HEK293T (cell line): ENCODE data around the gene CCND2.

Source experiments
- ARNT ChIP-seq: fragments of 450-650 bp; IDR thresholded peaks from 2 replicates; pipeline ENCODE4 v1.6.1; 2017; ENCODE audit warnings: mild to moderate bottlenecking
- BHLHE40 ChIP-seq: fragments of 450-650 bp; IDR thresholded peaks from 2 replicates; pipeline ENCODE4 v1.6.1; 2016; ENCODE audit warnings: mild to moderate bottlenecking, moderate library complexity, borderline replicate concordance
- CTBP1 ChIP-seq: fragments of 450-650 bp; IDR thresholded peaks from 2 replicates; pipeline ENCODE4 v1.6.1; 2016; ENCODE audit warnings: borderline replicate concordance
- ELF4 ChIP-seq: fragments of 450-650 bp; IDR thresholded peaks from 2 replicates; pipeline ENCODE4 v1.6.1; 2017; ENCODE audit warnings: antibody characterized with exemption
- FOXA1 ChIP-seq: fragments of 450-650 bp; IDR thresholded peaks from 2 replicates; pipeline ENCODE4 v1.6.1; 2016; ENCODE audit warnings: mild to moderate bottlenecking
- FOXK2 ChIP-seq: fragments of 450-650 bp; IDR thresholded peaks from 2 replicates; pipeline ENCODE4 v1.6.1; 2016; ENCODE audit warnings: mild to moderate bottlenecking
- FOXM1 ChIP-seq: fragments of 450-650 bp; IDR thresholded peaks from 2 replicates; pipeline ENCODE4 v1.6.1; 2017; ENCODE audit warnings: mild to moderate bottlenecking, borderline replicate concordance
- HDGF ChIP-seq: fragments of 450-650 bp; IDR thresholded peaks from 2 replicates; pipeline ENCODE4 v1.6.1; 2017; ENCODE audit warnings: antibody characterized with exemption, borderline replicate concordance
- PKNOX1 ChIP-seq: fragments of 450-650 bp; IDR thresholded peaks from 2 replicates; pipeline ENCODE4 v1.6.1; 2016
- SP1 ChIP-seq: fragments of 450-650 bp; IDR thresholded peaks from 2 replicates; pipeline ENCODE4 v1.6.1; 2017
- SUZ12 ChIP-seq: fragments of 450-650 bp; IDR thresholded peaks from 2 replicates; pipeline ENCODE4 v1.6.1; 2016; ENCODE audit warnings: mild to moderate bottlenecking
- TARDBP ChIP-seq: fragments of 450-650 bp; IDR thresholded peaks from 2 replicates; pipeline ENCODE4 v1.6.1; 2016
- ZNF384 ChIP-seq: fragments of 450-650 bp; IDR thresholded peaks from 2 replicates; pipeline ENCODE4 v1.6.1; 2016

DNA sequence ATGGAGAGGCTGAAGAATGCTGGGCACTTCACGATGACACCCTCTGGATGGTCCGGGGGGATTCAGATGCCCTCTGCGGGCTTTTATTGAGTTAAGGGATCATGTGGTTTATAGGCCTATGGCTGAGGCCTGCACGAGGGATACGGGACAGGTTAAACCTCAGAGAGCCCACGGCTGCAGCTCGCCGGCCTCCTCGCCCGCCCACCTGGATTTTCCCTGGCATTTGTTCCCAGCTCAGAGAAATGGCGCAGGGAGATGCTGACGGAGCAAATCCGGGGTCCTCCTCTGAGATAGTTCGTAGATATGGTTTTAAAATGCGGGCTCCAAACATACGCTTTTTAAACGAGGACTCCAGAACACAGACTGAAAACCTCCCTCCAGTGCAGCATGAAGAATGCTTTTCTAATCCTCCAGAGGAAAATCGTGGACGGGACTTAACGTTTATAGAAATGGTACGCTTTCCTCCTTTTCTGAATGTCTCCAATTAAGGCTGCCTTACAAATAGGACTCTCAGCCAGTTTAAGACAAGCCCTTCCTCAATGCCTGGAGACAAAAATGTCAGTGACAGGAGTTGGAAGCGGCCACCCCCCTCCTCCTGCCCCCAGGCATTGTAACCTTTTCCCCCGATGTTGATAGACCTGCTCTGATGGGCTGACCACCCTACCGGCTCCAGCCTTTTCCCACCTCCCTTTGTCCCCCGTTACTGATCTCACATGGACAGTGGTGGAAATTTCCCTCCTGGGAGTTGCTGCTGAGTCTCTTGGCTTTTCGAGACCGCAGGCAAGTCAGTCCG lies 16.6 kb downstream of the CCND2 start:
- TF ChIP-seq TARDBP = no peak
- no peak for TF ChIP-seq FOXK2
- TF ChIP-seq FOXM1 = no peak
- TF ChIP-seq HDGF = no peak
- TF ChIP-seq SUZ12 = no peak
- no peak for TF ChIP-seq ARNT
- no peak for TF ChIP-seq BHLHE40
- no peak for TF ChIP-seq ZNF384
- no peak for TF ChIP-seq ELF4
- no peak for TF ChIP-seq PKNOX1
- TF ChIP-seq SP1 = no peak
- TF ChIP-seq FOXA1 = no peak
- no peak for TF ChIP-seq CTBP1
